HG03354 (cell line): ENCODE results near the gene TBCD.
"Not testable (repeated sequence)": the region's sequence is repeated elsewhere in the genome, so short reads cannot be mapped to it uniquely, and the experiment has no call there.

Source experiments
- ATAC-seq: cut with Tn5 transposase; IDR thresholded peaks from one replicate; pipeline ENCODE4 v1.9.1; 2021; ENCODE audit warnings: mild to moderate bottlenecking; ENCODE audit not compliant: unreplicated experiment, poor library complexity, severe bottlenecking

The TBCD gene

DNA sequence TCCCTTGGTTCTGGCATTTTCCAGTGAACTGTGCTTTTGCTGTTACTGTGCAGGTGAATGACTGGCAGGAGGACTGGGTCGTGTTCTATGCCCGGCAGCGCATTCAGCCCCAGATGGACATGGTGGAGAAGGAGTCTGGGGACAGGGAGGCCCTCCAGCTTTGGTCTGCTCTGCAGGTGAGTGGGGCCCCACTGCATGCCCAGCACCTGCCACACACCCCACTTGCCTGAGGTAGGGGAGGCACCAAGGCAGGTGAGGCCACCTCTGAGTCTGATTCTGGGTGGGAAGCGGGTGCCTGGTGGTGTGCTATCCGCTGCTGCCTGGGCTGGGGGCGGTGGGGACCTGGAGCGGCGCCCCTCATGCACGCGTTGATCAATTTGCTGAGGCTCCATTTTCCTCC lies 25.4 kb upstream of the TBCD start:
- no peak for ATAC-seq

DNA sequence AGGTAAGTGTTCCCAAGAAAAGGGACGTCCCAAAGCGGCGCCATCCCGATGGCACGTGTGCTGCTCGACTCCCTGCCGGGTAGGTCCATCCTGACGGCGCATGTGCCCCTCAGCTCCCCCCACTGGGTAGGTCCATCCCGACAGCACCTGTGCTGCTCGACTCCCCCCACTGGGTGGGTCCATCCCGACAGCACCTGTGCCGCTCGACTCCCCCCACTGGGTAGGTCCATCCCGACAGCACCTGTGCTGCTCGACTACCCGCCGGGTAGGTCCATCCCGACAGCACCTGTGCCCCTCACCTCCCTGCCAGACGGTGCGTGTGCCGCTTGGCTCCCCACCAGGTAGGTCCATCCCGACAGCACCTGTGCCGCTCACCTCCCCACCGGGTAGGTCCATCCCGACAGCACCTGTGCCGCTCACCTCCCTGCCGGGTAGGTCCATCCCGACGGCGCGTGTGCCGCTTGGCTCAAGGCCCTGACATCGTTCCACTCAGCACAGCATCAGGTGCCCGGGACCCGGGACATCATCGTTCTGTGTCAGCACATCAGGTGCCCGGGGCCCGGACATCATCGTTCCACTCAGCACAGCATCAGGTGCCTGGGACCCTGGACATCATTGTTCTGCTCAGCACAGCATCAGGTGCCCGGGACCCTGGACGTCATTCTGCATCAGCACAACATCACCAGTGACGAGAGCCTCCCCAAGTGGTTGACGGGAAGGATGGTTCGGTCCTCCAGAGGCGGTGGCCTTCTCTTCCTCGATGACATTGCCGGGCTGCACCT lies 22.2 kb upstream of the TBCD start:
- ATAC-seq = no peak

- no peak for ATAC-seq
Measured at GRCh38 chr17:82732118-82732743, 19.6 kb upstream of the TBCD start.

DNA sequence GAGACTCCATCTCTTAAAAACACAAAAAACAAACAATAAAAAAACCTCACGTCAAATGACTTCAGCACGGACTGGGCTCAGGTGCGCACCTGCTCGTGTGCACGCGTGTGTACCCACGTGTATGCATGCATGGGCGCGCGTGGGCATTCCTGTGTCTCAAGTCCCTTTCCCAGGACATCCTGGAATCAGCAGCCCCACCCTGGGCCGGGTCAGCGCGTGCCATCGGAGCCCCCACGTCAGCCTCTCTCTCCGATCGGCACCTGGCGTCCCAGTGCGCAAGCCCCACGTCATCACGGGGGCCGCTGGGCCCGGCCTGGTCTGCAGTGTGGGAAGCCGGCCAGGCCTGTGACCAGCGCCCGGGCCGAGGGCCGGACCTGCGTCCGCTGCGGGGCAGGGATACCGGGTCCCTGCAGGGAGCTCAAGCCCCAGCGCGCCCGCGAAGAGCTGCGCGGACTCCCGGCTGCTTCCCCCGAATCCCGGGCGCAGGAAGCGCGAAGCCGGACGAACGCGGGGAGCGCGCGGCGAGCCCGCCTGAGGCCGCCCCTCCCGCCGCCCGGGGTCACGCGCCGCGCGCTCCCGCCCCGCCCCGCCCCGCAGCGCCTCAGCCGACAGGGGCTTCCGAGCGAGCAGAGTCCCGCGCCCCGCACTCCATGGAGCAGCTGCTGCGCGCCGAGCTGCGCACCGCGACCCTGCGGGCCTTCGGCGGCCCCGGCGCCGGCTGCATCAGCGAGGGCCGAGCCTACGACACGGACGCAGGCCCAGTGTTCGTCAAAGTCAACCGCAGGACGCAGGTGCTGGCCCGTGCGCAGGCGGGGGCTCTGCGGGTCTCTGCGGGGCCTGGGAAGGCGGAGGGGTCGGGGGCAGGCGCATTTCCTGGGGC lies 16.6 kb upstream of the TBCD start, which contains the start of gene FN3K:
TSS of gene FN3K (plus strand) at position 629 of the 880 bp plus-strand sequence. CDS start at position 651, 22 bp downstream.
- no peak for ATAC-seq

- no peak for ATAC-seq
Measured at GRCh38 chr17:82736511-82737185, 15.2 kb upstream of the TBCD start.

- no peak for ATAC-seq
Measured at GRCh38 chr17:82737967-82738877, 13.6 kb upstream of the TBCD start.

DNA sequence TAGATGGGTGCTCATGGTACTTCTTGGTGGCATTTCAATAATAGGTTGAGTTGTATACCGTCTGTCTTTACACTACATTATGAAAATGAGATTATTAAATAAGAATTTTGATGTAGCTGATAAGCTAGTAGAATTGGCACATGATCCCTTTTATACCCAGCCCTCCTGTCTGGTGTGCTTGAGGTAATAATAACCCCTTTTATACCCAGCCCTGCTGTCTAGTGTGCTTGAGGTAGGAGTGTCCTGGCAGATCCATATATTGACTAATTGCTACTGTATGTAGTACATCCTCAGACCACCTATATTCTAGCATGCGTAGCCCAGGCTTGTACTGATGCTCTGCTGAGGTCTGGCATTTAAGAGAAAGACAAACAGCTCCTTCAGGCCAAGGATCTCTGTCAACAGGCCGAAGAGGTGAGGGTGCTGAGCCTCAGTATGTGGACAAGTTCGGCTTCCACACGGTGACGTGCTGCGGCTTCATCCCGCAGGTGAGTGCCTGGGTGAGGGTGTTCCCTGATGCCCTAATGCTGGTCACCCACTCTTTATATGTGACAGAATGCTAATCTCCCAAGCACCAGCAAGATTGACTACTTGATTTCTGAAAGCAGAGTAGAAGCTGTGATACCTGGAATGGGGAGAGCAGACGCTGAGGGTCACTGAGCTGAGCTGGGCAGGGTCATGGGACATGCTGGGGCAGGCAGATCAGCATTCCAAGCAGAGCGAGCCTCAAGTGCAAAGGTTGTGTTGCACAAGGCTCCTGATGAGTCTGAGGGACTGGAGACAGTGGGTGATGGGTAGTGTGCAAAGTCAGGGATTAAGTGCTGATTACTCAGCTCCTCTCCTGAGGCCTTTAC lies 10.7 kb upstream of the TBCD start:
- no peak for ATAC-seq

- no peak for ATAC-seq
Measured at GRCh38 chr17:82743344-82744219, 8.3 kb upstream of the TBCD start.

DNA sequence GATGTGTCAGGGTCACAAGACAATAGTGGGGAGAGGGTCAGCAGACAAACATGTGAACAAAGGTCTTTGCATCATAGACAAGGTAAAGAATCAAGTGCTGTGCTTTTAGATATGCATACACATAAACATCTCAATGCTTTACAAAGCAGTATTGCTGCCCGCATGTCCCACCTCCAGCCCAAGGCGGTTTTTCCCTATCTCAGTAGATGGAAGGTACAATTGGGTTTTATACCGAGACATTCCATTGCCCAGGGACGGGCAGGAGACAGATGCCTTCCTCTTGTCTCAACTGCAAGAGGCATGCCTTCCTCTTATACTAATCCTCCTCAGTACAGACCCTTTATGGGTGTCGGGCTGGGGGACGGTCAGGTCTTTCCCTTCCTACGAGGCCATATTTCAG lies 7.1 kb upstream of the TBCD start:
- not testable (repeated sequence) for ATAC-seq

GRCh38 chr17:82745524-82745923 lies 6.3 kb upstream of the TBCD start:
- no peak for ATAC-seq

- no peak for ATAC-seq
Measured at GRCh38 chr17:82748756-82749155, 3.1 kb upstream of the TBCD start.

DNA sequence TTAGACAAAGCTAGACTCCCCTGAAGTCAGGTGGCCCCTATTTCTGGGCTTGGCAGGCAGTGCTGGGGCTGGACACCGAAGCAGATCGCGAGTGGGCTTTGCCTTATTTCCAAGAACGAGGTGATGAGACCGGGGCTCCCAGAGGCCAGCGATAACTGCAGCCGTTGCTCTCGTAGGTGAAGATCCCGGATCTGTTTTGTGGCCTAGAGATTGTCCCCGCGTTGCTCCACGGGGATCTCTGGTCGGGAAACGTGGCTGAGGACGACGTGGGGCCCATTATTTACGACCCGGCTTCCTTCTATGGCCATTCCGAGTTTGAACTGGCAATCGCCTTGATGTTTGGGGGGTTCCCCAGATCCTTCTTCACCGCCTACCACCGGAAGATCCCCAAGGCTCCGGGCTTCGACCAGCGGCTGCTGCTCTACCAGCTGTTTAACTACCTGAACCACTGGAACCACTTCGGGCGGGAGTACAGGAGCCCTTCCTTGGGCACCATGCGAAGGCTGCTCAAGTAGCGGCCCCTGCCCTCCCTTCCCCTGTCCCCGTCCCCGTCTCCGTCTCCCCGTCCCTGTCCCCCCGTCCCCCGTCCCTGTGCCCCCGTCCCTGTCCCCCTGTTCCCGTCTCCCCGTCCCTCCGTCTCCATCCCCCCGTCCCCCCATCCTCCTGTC lies 1.5 kb upstream of the TBCD start:
- ATAC-seq = no peak

DNA sequence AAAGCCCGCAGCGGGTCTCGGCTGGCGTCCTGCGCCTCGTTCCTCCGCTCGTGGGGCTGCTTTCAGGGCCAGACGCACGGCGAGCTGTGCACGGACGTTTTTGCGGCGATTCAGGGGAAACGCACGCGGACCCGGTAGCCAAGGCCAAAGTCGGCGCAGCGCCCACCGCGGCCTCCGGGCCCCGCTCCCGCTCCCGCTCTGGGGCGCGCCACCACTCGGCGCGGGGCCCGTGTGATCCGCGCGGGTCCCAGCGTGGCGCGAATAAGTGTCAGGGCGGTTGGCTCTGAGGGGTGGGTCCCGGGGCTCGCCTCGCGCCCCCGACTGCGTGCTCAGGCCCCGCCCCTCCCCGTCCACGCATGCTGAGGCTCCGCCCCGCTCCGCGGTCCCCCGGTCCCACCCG lies 694 bp upstream of the TBCD start:
- peak; percentile 31 for ATAC-seq

- peak; percentile 39 for ATAC-seq
Measured at GRCh38 chr17:82752371-82753200, 721 bp downstream of the TBCD start.

- no peak for ATAC-seq
Measured at GRCh38 chr17:82753201-82753464, 1.3 kb downstream of the TBCD start.
